Neural progenitor cell (in vitro differentiated cells): Measurements from ENCODE around the gene ILDR2.

Experiments
- CTCF ChIP-seq: fragments of 200-600 bp; sonication (generic); IDR thresholded peaks from 2 replicates; pipeline ENCODE4 v1.5.1; 2017; ENCODE audit warnings: antibody characterized with exemption, mild to moderate bottlenecking
- EZH2 ChIP-seq: fragments of 200-600 bp; sonication (generic); IDR thresholded peaks from 2 replicates; pipeline ENCODE4 v1.6.1; 2017; ENCODE audit warnings: antibody characterized with exemption, mild to moderate bottlenecking, moderate library complexity

DNA sequence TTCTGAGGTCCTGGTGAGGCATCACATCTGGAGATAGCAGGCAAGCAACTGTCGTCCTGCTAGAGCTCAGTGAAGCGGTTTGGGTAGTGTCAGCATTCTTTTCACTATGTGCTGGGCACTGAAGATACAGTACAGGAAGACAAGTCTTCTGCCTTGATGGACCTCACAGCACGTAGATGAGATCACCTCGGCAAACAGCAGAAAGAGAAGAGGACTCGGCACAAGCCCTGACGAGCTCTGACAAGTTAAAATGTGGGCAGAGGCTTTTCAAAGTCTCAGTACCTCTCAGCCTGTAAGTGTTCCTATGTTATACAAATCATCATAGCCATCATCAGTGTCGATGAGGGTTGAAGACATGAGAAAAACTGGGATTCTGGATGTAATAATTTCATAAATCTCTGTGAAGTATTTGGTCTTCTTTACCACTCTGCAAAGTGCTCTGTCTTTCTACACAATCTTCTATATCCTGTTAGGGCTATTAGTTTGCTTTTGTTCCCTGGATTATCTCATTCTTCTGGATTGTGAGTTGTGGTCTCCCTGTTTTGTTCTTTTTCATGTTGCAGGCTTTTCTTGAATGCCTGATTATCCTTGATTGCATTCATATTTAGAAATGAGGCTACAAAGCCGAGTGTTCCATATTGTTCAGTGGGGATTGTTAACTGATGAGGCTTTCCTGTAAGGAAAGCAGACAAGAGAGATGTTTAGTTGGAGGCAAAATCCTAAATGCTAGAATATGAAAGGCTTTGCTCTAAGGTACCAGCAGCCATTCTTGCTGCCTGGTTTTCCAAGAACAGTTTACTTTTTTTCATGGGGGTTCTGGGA lies 38.0 kb upstream of the ILDR2 start:
- TF ChIP-seq EZH2 (no peak), CTCF (no peak)
